Effector CD4-positive, alpha-beta T cell (primary cell): ENCODE results near the gene NACC2.

ENCODE experiments used
- DNase-seq: peaks from one replicate; pipeline ENCODE4 v3.0.0-alpha.2; 2020

Gene NACC2

GRCh38 chr9:136007934-136008692, 87.0 kb downstream of the NACC2 start:
- DNase-seq, result no peak

- DNase-seq, result no peak
These were observed 87.7 kb downstream of the NACC2 start for GRCh38 chr9:136007276-136007933.

- no peak for DNase-seq
These were observed 88.9 kb downstream of the NACC2 start for GRCh38 chr9:136006169-136006568.

- DNase-seq, result no peak
These were observed 90.4 kb downstream of the NACC2 start for GRCh38 chr9:136004712-136005111.

GRCh38 chr9:136004219-136004618, 90.9 kb downstream of the NACC2 start:
- no peak for DNase-seq

- DNase-seq, result no peak
These were observed 91.5 kb downstream of the NACC2 start for GRCh38 chr9:136003411-136004218.

GRCh38 chr9:136002881-136003280, 92.2 kb downstream of the NACC2 start:
- no peak for DNase-seq

- no peak for DNase-seq
These were observed 92.9 kb downstream of the NACC2 start for GRCh38 chr9:136002215-136002614.

GRCh38 chr9:136001231-136001630, 93.9 kb downstream of the NACC2 start:
- no peak for DNase-seq

GRCh38 chr9:135998410-135999071, 96.5 kb downstream of the NACC2 start:
- no peak for DNase-seq

GRCh38 chr9:135998016-135998380, 97.1 kb downstream of the NACC2 start:
- no peak for DNase-seq

- no peak for DNase-seq
These were observed 97.7 kb downstream of the NACC2 start for GRCh38 chr9:135997090-135998015.

- no peak for DNase-seq
These were observed 99.3 kb downstream of the NACC2 start for GRCh38 chr9:135995816-135996215.

- no peak for DNase-seq
These were observed 100.4 kb downstream of the NACC2 start for GRCh38 chr9:135994501-135995192.

GRCh38 chr9:135993765-135994500, 101.2 kb downstream of the NACC2 start:
- DNase-seq, result no peak

- no peak for DNase-seq
These were observed 101.7 kb downstream of the NACC2 start for GRCh38 chr9:135993409-135993742.

GRCh38 chr9:135992486-135993408, 102.3 kb downstream of the NACC2 start:
- DNase-seq, result no peak

GRCh38 chr9:135991771-135992170, 103.3 kb downstream of the NACC2 start:
- DNase-seq, result no peak
